ENCODE results near the gene TFE3. TPM values are rescaled to one million over a fixed set of nuclear protein-coding genes. Genes with fewer than 3 reads are reported as not detected.
A peak's percentile ranks its signal among the peaks of the same experiment; 100 is the strongest.

The TFE3 gene
- total and polyA plus RNA-seq, 10 of the 15 experiments (the other 5 are each of a cell fraction or from before 2014, with no cell fraction given), result 3.5 to 20.4 (median 11.6) TPM

GRCh38 chrX:49073601-49074575, 30.7 kb upstream of the TFE3 start, which contains the start of gene PRAF2 (continued):
- TF ChIP-seq CEBPB (IDR thresholded peaks at IDR 0.05; ENCODE audit: borderline replicate concordance in 1 of 2, low read depth in 2 of 2, low read length in 2 of 2) (no peak), IKZF2 (IDR thresholded peaks at IDR 0.05) (no peak), CBX5 (IDR thresholded peaks at IDR 0.05; ENCODE audit: low read depth) (peak; percentile 86; the same call in 1 of the 2 replicates), SREBF1 (IDR thresholded peaks at IDR 0.05; ENCODE audit: low read length) (no peak), SUZ12 (IDR thresholded peaks at IDR 0.05; ENCODE audit: unreplicated experiment) (no peak), RAD21 (IDR thresholded peaks at IDR 0.05; ENCODE audit: insufficient read depth, low read depth, low read length) (no peak), MYC (IDR thresholded peaks at IDR 0.05; ENCODE audit: insufficient read depth, insufficient read length, insufficient replicate concordance, low read length, severe bottlenecking) (no peak), PKNOX1 (IDR thresholded peaks at IDR 0.05) (no peak), KDM1A (IDR thresholded peaks at IDR 0.05; ENCODE audit: borderline replicate concordance) (no peak), ELK1 (IDR thresholded peaks at IDR 0.05; ENCODE audit: low read depth, low read length) (no peak), NFYA (IDR thresholded peaks at IDR 0.05; ENCODE audit: borderline replicate concordance, low read depth, low read length) (no peak), NFYB (IDR thresholded peaks at IDR 0.05; ENCODE audit: insufficient read depth, low read depth, low read length) (no peak), NFXL1 (IDR thresholded peaks at IDR 0.05; ENCODE audit: borderline replicate concordance) (no peak), SIX5 (IDR thresholded peaks at IDR 0.05; ENCODE audit: low read depth, low read length, severe bottlenecking) (peak; percentile 90), ZNF217 (IDR thresholded peaks at IDR 0.05) (no peak), CEBPZ (IDR thresholded peaks at IDR 0.05; ENCODE audit: low read depth, low read length) (no peak), BCL3 (IDR thresholded peaks at IDR 0.05; ENCODE audit: borderline replicate concordance, insufficient read depth, low read depth, low read length, poor library complexity, severe bottlenecking) (no peak), JUND (IDR thresholded peaks at IDR 0.05; ENCODE audit: low read depth, low read length) (no peak), NFIC (IDR thresholded peaks at IDR 0.05; ENCODE audit: low read depth, low read length) (no peak), NRF1 (conservative IDR thresholded peaks at IDR 0.05; ENCODE audit: low read depth, low read length) (no peak), CREB1 (IDR thresholded peaks at IDR 0.05; ENCODE audit: low read depth) (peak; percentile 48; the same call in 1 of the 2 replicates), TCF7 (IDR thresholded peaks at IDR 0.05; ENCODE audit: borderline replicate concordance) (no peak)

All from GM12878 (cell line).